Mesothelial cell of epicardium (in vitro differentiated cells): ENCODE measurements around the gene HEPACAM2. TPM values are rescaled to one million over a fixed set of nuclear protein-coding genes. Genes with fewer than 3 reads are reported as not detected.

ENCODE experiments used
- DNase-seq, 2 experiments: peaks; one replicate each; pipeline ENCODE4 v3.0.0; 2021; ENCODE audit warnings: low spot score in 2 of 2; ENCODE audit not compliant: unreplicated experiment in 2 of 2
- H3K27ac Mint-ChIP-seq: 2 replicates; pipeline ENCODE4 v1.8.0; 2021; ENCODE audit warnings: mixed read lengths
- H3K27me3 Mint-ChIP-seq: 2 replicates; pipeline ENCODE4 v1.8.0; 2021; ENCODE audit warnings: low read depth, mixed read lengths
- H3K36me3 Mint-ChIP-seq: 2 replicates; pipeline ENCODE4 v1.8.0; 2021; ENCODE audit warnings: mixed read lengths
- H3K4me1 Mint-ChIP-seq: 2 replicates; pipeline ENCODE4 v1.8.0; 2021; ENCODE audit warnings: mixed read lengths
- H3K4me3 Mint-ChIP-seq: 2 replicates; pipeline ENCODE4 v1.8.0; 2021; ENCODE audit warnings: mild to moderate bottlenecking, moderate library complexity, mixed read lengths
- H3K9me3 Mint-ChIP-seq: 2 replicates; pipeline ENCODE4 v1.8.0; 2021; ENCODE audit warnings: mixed read lengths
- total RNA-seq: library from RNA; stranded (reverse); gene quantifications from 3 replicates; pipeline ENCODE4 v1.2.1, GENCODE V29; 2021
- TF ChIP-seq, protein P1 (sequence below): fragments of 200-600 bp; sonication (generic); IDR thresholded peaks from one replicate; pipeline ENCODE4 v1.5.0; 2021; ENCODE audit warnings: antibody characterized with exemption; ENCODE audit not compliant: unreplicated experiment

The HEPACAM2 gene
- total RNA-seq, 1 donor from 2014 or later: not detected

DNA sequence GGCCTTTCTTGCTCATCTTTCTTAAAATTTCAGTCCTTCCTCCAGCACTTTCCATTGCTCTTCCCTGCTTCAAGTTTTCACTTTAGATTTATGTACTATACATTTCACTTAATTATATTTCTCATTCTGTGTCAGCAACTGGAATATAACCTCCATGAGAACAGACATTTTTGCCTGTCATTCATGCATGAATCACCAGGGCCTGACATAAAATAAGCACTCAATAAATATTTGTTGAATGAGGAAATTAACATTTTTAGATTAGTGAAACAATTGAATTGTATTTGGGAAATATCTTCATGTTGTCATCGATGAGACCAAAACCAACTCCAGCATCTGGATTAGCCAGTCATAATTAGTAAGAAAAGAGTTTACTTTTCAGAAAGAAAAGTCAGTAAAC is 84.1 kb downstream of the HEPACAM2 start:
- DNase-seq: no peak
- Mint-ChIP-seq H3K9me3 (no peaks in the 10 kb centered on the region), H3K4me3 (no peak overlapping the region), H3K36me3 (no peaks in the 10 kb centered on the region), H3K27ac (no peak overlapping the region), H3K27me3 (peaks cover 17% of the 10 kb centered on the region), H3K4me1 (peaks cover 5% of the 10 kb centered on the region)
- TF ChIP-seq, protein P1, sequence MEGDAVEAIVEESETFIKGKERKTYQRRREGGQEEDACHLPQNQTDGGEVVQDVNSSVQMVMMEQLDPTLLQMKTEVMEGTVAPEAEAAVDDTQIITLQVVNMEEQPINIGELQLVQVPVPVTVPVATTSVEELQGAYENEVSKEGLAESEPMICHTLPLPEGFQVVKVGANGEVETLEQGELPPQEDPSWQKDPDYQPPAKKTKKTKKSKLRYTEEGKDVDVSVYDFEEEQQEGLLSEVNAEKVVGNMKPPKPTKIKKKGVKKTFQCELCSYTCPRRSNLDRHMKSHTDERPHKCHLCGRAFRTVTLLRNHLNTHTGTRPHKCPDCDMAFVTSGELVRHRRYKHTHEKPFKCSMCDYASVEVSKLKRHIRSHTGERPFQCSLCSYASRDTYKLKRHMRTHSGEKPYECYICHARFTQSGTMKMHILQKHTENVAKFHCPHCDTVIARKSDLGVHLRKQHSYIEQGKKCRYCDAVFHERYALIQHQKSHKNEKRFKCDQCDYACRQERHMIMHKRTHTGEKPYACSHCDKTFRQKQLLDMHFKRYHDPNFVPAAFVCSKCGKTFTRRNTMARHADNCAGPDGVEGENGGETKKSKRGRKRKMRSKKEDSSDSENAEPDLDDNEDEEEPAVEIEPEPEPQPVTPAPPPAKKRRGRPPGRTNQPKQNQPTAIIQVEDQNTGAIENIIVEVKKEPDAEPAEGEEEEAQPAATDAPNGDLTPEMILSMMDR: no peak

DNA sequence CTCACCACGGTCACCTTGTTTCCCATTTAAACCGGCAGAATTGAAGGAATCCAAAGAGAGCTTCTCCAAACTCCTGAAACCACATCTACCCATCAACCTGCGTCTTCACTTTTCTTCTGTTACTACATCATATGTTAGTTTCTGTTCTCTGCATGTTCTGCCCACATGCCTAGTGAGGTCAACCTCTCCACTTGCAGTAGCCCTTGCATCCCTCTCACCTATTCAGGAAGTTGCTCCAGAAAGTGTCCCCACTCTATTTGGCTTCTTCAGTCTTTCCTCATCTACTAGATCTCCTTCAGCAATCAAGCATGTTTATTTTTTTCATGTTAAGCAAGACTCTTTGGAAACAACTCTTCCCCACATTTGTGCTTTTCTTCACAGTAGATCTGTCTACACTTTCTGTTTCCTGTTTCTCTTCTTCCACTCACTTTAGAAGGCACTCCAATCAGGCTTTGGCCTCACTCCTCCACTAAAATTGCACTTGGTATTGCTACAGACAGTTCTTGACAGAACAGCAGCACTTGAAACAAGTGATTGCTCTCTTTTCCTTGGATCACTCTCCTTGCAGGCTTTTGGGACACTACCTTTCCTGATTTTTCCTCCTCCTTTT is 85.6 kb downstream of the HEPACAM2 start:
- Mint-ChIP-seq H3K4me3 (no peak overlapping the region), H3K9me3 (no peaks in the 10 kb centered on the region), H3K27ac (no peak overlapping the region), H3K4me1 (no peaks in the 10 kb centered on the region), H3K27me3 (peaks cover 9% of the 10 kb centered on the region), H3K36me3 (no peaks in the 10 kb centered on the region)
- TF ChIP-seq, protein P1: no peak
- no peak for DNase-seq

DNA sequence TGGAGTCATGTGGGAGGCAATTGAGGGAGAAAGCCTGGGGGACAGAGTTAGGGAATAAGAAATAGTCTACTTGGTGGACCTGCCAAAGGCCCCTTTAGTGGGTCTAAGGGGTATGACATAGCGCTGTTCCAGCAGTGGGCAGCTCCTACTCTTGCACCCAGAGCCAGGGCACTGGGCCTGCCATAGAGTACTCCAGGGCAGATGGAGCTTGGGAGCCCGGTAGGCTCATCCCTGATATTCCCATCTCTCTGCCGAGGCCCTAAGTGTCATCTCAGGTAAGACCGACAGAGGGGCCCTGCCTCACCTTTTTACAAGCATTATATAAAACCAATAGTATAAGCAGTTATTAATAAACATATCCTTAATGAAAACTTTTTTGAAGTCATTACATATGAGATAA is 87.7 kb downstream of the HEPACAM2 start:
- no peaks in the 10 kb centered on the region for H3K9me3 Mint-ChIP-seq
- no peak for DNase-seq

More for the DNA sequence above, 87.7 kb downstream of the HEPACAM2 start:
- Mint-ChIP-seq H3K4me3 (no peak overlapping the region), H3K4me1 (no peaks in the 10 kb centered on the region), H3K27me3 (peaks cover 23% of the 10 kb centered on the region), H3K27ac (no peak overlapping the region), H3K36me3 (no peaks in the 10 kb centered on the region)
- TF ChIP-seq, protein P1: no peak

Other genes starting within 250 kb of the HEPACAM2 start
- gene SAMD9, start 108.5 kb downstream of the HEPACAM2 start, total RNA-seq: 4.2 to 4.5 TPM (median 4.4 TPM) in 3 replicates
- 1.2 to 2.1 TPM (median 1.6 TPM) in 3 replicates for gene SAMD9L, start 78.1 kb downstream of the HEPACAM2 start, total RNA-seq
- gene VPS50, start 5.9 kb upstream of the HEPACAM2 start, total RNA-seq: 22.3 to 29.6 TPM (median 26.8 TPM) in 3 replicates